IMR-90 (cell line): ENCODE measurements around the gene CDCP1.

ENCODE experiments used
- BHLHE40 ChIP-seq: fragments of 150-350 bp; IDR thresholded peaks from 2 replicates; pipeline ENCODE4 v1.6.1; 2016; ENCODE audit warnings: mild to moderate bottlenecking, low read depth, low read length
- CEBPB ChIP-seq: IDR thresholded peaks from 2 replicates; pipeline ENCODE4 v1.6.1; 2012; ENCODE audit warnings: low read depth, low read length, improper control_type of control experiment
- CTCF ChIP-seq: conservative IDR thresholded peaks from 2 replicates; pipeline ENCODE4 v1.5.1; 2012; ENCODE audit warnings: mild to moderate bottlenecking, low read depth, low read length, improper control_type of control experiment
- FOS ChIP-seq: fragments of 150-350 bp; IDR thresholded peaks from 2 replicates; pipeline ENCODE4 v1.6.1; 2016; ENCODE audit warnings: low read depth, low read length
- MAZ ChIP-seq: IDR thresholded peaks from 2 replicates; pipeline ENCODE4 v1.6.1; 2012; ENCODE audit warnings: low read depth, mild to moderate bottlenecking, low read length, improper control_type of control experiment, moderate library complexity, borderline replicate concordance
- NFE2L2 ChIP-seq: fragments of 150-350 bp; IDR thresholded peaks from 2 replicates; pipeline ENCODE4 v1.6.1; 2016; ENCODE audit warnings: low read depth, mild to moderate bottlenecking, low read length
- POLR2A ChIP-seq: IDR thresholded peaks from 2 replicates; pipeline ENCODE4 v1.6.1; 2012; ENCODE audit warnings: mild to moderate bottlenecking, low read depth, low read length
- RAD21 ChIP-seq: IDR thresholded peaks from 2 replicates; pipeline ENCODE4 v1.6.1; 2012; ENCODE audit warnings: low read length, improper control_type of control experiment
- RCOR1 ChIP-seq: IDR thresholded peaks from 2 replicates; pipeline ENCODE4 v1.6.1; 2012; ENCODE audit warnings: mild to moderate bottlenecking, low read length, improper control_type of control experiment; ENCODE audit not compliant: insufficient replicate concordance
- RFX5 ChIP-seq: IDR thresholded peaks from 2 replicates; pipeline ENCODE4 v1.8.0; 2012; ENCODE audit warnings: low read depth, mild to moderate bottlenecking, low read length, moderate library complexity
- SMC3 ChIP-seq: fragments of 150-350 bp; IDR thresholded peaks from 2 replicates; pipeline ENCODE4 v1.6.1; 2016; ENCODE audit warnings: low read depth, mild to moderate bottlenecking, antibody characterized with exemption, low read length, moderate library complexity
- TF ChIP-seq, protein P1 (sequence below): fragments of 150-350 bp; IDR thresholded peaks from 2 replicates; pipeline ENCODE4 v1.6.1; 2017; ENCODE audit warnings: mild to moderate bottlenecking, antibody characterized with exemption, low read length, low read depth
- TF ChIP-seq, protein P2 (sequence below): fragments of 150-350 bp; IDR thresholded peaks from 2 replicates; pipeline ENCODE4 v1.6.1; 2016; ENCODE audit warnings: low read depth, mild to moderate bottlenecking, low read length, moderate library complexity, borderline replicate concordance

DNA sequence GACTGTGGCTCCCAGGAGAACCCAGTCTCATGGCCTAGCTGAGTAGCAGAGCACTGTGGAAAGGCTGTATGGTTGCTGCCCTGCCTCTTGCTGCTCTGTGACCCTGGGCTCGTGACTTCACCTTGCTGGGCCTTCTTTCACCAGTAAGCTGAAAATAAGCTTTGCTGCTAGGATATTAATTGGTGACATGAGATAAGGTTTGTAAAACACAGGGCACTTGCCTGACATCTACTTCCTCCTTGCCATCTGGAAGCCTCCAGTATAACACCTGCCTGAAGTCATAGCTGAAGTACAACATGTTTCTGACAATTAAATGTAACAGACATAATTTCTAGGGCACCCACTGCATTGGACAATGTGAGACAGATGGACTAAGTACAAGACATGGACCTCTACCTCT, 66.5 kb downstream of the CDCP1 start:
- TF ChIP-seq CTCF: no peak
- no peak for TF ChIP-seq POLR2A
- no peak for TF ChIP-seq RAD21
- TF ChIP-seq BHLHE40: no peak
- no peak for TF ChIP-seq RCOR1
- TF ChIP-seq CEBPB: no peak
- no peak for TF ChIP-seq RFX5
- TF ChIP-seq SMC3: no peak
- TF ChIP-seq NFE2L2: no peak
- TF ChIP-seq, protein P1, sequence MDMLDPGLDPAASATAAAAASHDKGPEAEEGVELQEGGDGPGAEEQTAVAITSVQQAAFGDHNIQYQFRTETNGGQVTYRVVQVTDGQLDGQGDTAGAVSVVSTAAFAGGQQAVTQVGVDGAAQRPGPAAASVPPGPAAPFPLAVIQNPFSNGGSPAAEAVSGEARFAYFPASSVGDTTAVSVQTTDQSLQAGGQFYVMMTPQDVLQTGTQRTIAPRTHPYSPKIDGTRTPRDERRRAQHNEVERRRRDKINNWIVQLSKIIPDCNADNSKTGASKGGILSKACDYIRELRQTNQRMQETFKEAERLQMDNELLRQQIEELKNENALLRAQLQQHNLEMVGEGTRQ: no peak
- TF ChIP-seq FOS: no peak
- TF ChIP-seq, protein P2, sequence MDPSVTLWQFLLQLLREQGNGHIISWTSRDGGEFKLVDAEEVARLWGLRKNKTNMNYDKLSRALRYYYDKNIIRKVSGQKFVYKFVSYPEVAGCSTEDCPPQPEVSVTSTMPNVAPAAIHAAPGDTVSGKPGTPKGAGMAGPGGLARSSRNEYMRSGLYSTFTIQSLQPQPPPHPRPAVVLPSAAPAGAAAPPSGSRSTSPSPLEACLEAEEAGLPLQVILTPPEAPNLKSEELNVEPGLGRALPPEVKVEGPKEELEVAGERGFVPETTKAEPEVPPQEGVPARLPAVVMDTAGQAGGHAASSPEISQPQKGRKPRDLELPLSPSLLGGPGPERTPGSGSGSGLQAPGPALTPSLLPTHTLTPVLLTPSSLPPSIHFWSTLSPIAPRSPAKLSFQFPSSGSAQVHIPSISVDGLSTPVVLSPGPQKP: no peak
- no peak for TF ChIP-seq MAZ
